H1 (cell line): ENCODE results near the gene MOCS1. TPM values are rescaled to one million over a fixed set of nuclear protein-coding genes. Genes with fewer than 3 reads are reported as not detected.

Experiments
- CTCF ChIA-PET: fragments of 300-600 bp; sonication (Branson Sonifier 250); formaldehyde crosslinking; loops from one replicate; lab custom pipeline; 2021; ENCODE audit not compliant: partially characterized antibody; lab: Charles Lee
- POLR2A ChIA-PET: fragments of 300-600 bp; sonication (Branson Sonifier 250); formaldehyde crosslinking; loops from one replicate; lab custom pipeline; 2021; ENCODE audit warnings: inconsistent platforms; ENCODE audit not compliant: partially characterized antibody; lab: Charles Lee
- DNase-seq, 2 experiments: peaks; one replicate each; pipeline versions ENCODE4 v3.0.0 to v3.0.0-alpha.2; 2010 to 2022; ENCODE audit warnings: low spot score in 2 of 2, low read depth in 1 of 2, mixed read lengths in 1 of 2
- FAIRE-seq: peaks from 2 replicates; lab custom pipeline; 2011; peaks lifted over from hg19 to GRCh38; lab: Jason Lieb, UNC
- H2AFZ ChIP-seq: 2 replicates; pipeline ENCODE4 v1.8.1; 2012; ENCODE audit warnings: low read length, inconsistent platforms
- H2AK5ac ChIP-seq: 2 replicates; pipeline ENCODE4 v1.6.1; 2013; ENCODE audit warnings: low read depth, low read length
- H2BK120ac ChIP-seq: replicated peaks from 2 replicates; pipeline ENCODE3; 2013; ENCODE audit warnings: low read depth, low read length, inconsistent platforms
- H2BK12ac ChIP-seq: 2 replicates; pipeline ENCODE4 v1.6.1; 2013; ENCODE audit warnings: low read depth, low read length
- H2BK15ac ChIP-seq: 2 replicates; pipeline ENCODE4 v1.6.1; 2013; ENCODE audit warnings: low read length
- H2BK20ac ChIP-seq: 2 replicates; pipeline ENCODE4 v1.6.1; 2013; ENCODE audit warnings: low read length
- H2BK5ac ChIP-seq: 2 replicates; pipeline ENCODE4 v1.6.1; 2013; ENCODE audit warnings: low read depth, low read length
- H3K14ac ChIP-seq: 2 replicates; pipeline ENCODE4 v1.6.1; 2013; ENCODE audit warnings: inconsistent platforms; ENCODE audit not compliant: insufficient read length
- H3K18ac ChIP-seq: 2 replicates; pipeline ENCODE4 v1.6.1; 2013; ENCODE audit warnings: low read length; ENCODE audit errors: extremely low read depth
- H3K23ac ChIP-seq: 2 replicates; pipeline ENCODE4 v1.6.1; 2013; ENCODE audit warnings: inconsistent platforms; ENCODE audit not compliant: insufficient read length
- H3K23me2 ChIP-seq: 2 replicates; pipeline ENCODE4 v1.6.1; 2013; ENCODE audit warnings: low read depth, low read length
- H3K27ac ChIP-seq: 2 replicates; pipeline ENCODE4 v1.6.1; 2011; ENCODE audit warnings: low read depth, low read length, inconsistent platforms
- H3K27me3 ChIP-seq, 4 experiments: replicated peaks in 1 of 4; 1 replicate in 1 of 4; 2 replicates in 3 of 4; pipeline versions ENCODE4 v1.6.1 to v1.8.1; 2011 to 2013; ENCODE audit warnings: low read length in 3 of 4, mild to moderate bottlenecking in 3 of 4, inconsistent platforms in 2 of 4, mixed read lengths in 2 of 4, moderate library complexity in 1 of 4; ENCODE audit not compliant: control insufficient read depth in 3 of 4, insufficient read depth in 3 of 4; ENCODE audit errors: extremely low read depth in 1 of 4
- H3K36me3 ChIP-seq, 4 experiments: 2 replicates each; pipeline versions ENCODE4 v1.6.1 to v1.8.1; 2011 to 2013; ENCODE audit warnings: mild to moderate bottlenecking in 4 of 4, low read length in 3 of 4, moderate library complexity in 2 of 4, control low read depth in 1 of 4, inconsistent platforms in 1 of 4; ENCODE audit not compliant: insufficient read depth in 4 of 4, control insufficient read depth in 2 of 4
- H3K4ac ChIP-seq: replicated peaks from 2 replicates; pipeline ENCODE3; 2013; ENCODE audit warnings: low read length, low read depth, mixed read lengths, inconsistent platforms; ENCODE audit not compliant: insufficient read length
- H3K4me1 ChIP-seq, 4 experiments: replicated peaks in 1 of 4; 1 replicate in 1 of 4; 2 replicates in 3 of 4; pipeline versions ENCODE4 v1.6.1 to v1.8.1; 2011 to 2013; ENCODE audit warnings: low read length in 3 of 4, inconsistent platforms in 2 of 4, mixed read lengths in 1 of 4; ENCODE audit not compliant: insufficient read depth in 4 of 4, control insufficient read depth in 3 of 4
- H3K4me2 ChIP-seq, 2 experiments: 2 replicates each; pipeline versions ENCODE4 v1.6.1 to v1.8.1; 2011 to 2013; ENCODE audit warnings: low read depth in 2 of 2, low read length in 2 of 2, control low read depth in 1 of 2, inconsistent platforms in 1 of 2, mild to moderate bottlenecking in 1 of 2; ENCODE audit not compliant: insufficient read depth in 1 of 2
- H3K4me3 ChIP-seq, 4 experiments: fragments of 200-600, 300-600 bp in 1 of 4; sonication (generic), shearing (Covaris generic), sonication (Bioruptor Twin) in 1 of 4; 2 replicates each; pipeline versions ENCODE4 v1.5.1 to v1.8.1; 2011 to 2016; ENCODE audit warnings: low read length in 4 of 4, low read depth in 3 of 4, control low read depth in 2 of 4, inconsistent platforms in 2 of 4, mild to moderate bottlenecking in 2 of 4, mixed read lengths in 1 of 4, moderate library complexity in 1 of 4; ENCODE audit not compliant: insufficient read depth in 2 of 4; ENCODE audit errors: extremely low read depth in 1 of 4
- H3K56ac ChIP-seq: replicated peaks from 2 replicates; pipeline ENCODE3; 2013; ENCODE audit warnings: low read depth, mild to moderate bottlenecking, mixed read lengths, low read length, inconsistent platforms; ENCODE audit not compliant: insufficient read length
- H3K79me1 ChIP-seq: 2 replicates; pipeline ENCODE4 v1.6.1; 2013; ENCODE audit warnings: low read depth, low read length, control low read depth
- H3K79me2 ChIP-seq, 2 experiments: 2 replicates each; pipeline versions ENCODE4 v1.6.1 to v1.8.1; 2012 to 2013; ENCODE audit warnings: low read length in 2 of 2, mild to moderate bottlenecking in 2 of 2, inconsistent platforms in 1 of 2; ENCODE audit not compliant: insufficient read depth in 2 of 2, control insufficient read depth in 1 of 2
- H3K9ac ChIP-seq, 4 experiments: replicated peaks in 1 of 4; 1 replicate in 1 of 4; 2 replicates in 3 of 4; pipeline versions ENCODE4 v1.6.1 to v1.8.1; 2011 to 2013; ENCODE audit warnings: low read depth in 3 of 4, low read length in 3 of 4, control low read depth in 2 of 4, mild to moderate bottlenecking in 2 of 4, moderate library complexity in 2 of 4, inconsistent platforms in 1 of 4; ENCODE audit errors: extremely low read depth in 1 of 4
- H3K9me3 ChIP-seq, 2 experiments: 2 replicates each; pipeline versions ENCODE4 v1.6.1 to v1.8.1; 2012 to 2013; ENCODE audit warnings: mild to moderate bottlenecking in 2 of 2, moderate library complexity in 2 of 2, control low read depth in 1 of 2, inconsistent platforms in 1 of 2, low read depth in 1 of 2, low read length in 1 of 2, mixed read lengths in 1 of 2; ENCODE audit not compliant: insufficient read depth in 2 of 2
- H4K20me1 ChIP-seq, 2 experiments: replicated peaks in 1 of 2; 2 replicates each; pipeline versions ENCODE3 to v1.8.1; 2011 to 2013; ENCODE audit warnings: inconsistent platforms in 2 of 2, low read length in 2 of 2, mild to moderate bottlenecking in 1 of 2; ENCODE audit not compliant: insufficient read depth in 2 of 2, control insufficient read depth in 1 of 2
- H4K5ac ChIP-seq: 2 replicates; pipeline ENCODE4 v1.6.1; 2013; ENCODE audit warnings: low read length, low read depth, mixed read lengths, inconsistent platforms; ENCODE audit not compliant: insufficient read length
- H4K8ac ChIP-seq: 2 replicates; pipeline ENCODE4 v1.8.0; 2013; ENCODE audit warnings: mild to moderate bottlenecking, moderate library complexity, low read length, inconsistent platforms; ENCODE audit not compliant: insufficient read depth; ENCODE audit errors: extremely low read depth
- H4K91ac ChIP-seq: replicated peaks from 2 replicates; pipeline ENCODE3; 2013; ENCODE audit warnings: low read length, mixed read lengths, inconsistent platforms; ENCODE audit not compliant: insufficient read length
- BRCA1 ChIP-seq: IDR thresholded peaks from 2 replicates; pipeline ENCODE4 v1.6.1; 2012; ENCODE audit warnings: low read depth, low read length, improper control_type of control experiment
- CEBPB ChIP-seq: IDR thresholded peaks from 2 replicates; pipeline ENCODE4 v1.6.1; 2012; ENCODE audit warnings: low read depth, low read length
- WGBS, 2 experiments: shearing (Covaris generic) in 1 of 2; methylation state at CpG; one replicate each; pipeline versions ENCODE4 v1.1.6 to v1.1.7; 2013 to 2015; ENCODE audit warnings: low lambda C conversion rate in 2 of 2, mixed read lengths in 2 of 2, inconsistent platforms in 1 of 2, low coverage in 1 of 2, missing lambda C conversion rate in 1 of 2; ENCODE audit not compliant: insufficient replicate concordance in 2 of 2, insufficient coverage in 1 of 2, insufficient read length in 1 of 2; ENCODE audit errors: extremely low coverage in 1 of 2, missing lambda C conversion rate in 1 of 2; 5-methylcytosine and 5-hydroxymethylcytosine counted together
- polyA plus RNA-seq, 7 experiments: library from polyadenylated mRNA; depleted of rRNA in 3 of 7; stranded (reverse) in 5 of 7; unstranded in 2 of 7; fragments of >200 nt in 5 of 7; fragments of 200-250 nt in 2 of 7; gene quantifications; 1 replicate in 5 of 7; 2 replicates in 1 of 7; 4 replicates in 1 of 7; pipeline versions ENCODE4 v1.2.1 to v1.2.3, GENCODE V29; 2011 to 2013; ENCODE audit warnings: missing spikeins in 2 of 7, mixed read lengths in 2 of 7
- total RNA-seq: library from RNA; stranded (reverse); fragmentation: NEBNext Ultra II Directional; extraction: Animal tissue kit (Norgen Biotek cat#: 25700); gene quantifications from 2 replicates; pipeline ENCODE4 v1.2.1, GENCODE V29; 2021

MOCS1 gene
- total and polyA plus RNA-seq, 2 of the 8 experiments (the other 6 are each of a cell fraction or from before 2014, with no cell fraction given): 13.4 to 19.7 TPM

DNA sequence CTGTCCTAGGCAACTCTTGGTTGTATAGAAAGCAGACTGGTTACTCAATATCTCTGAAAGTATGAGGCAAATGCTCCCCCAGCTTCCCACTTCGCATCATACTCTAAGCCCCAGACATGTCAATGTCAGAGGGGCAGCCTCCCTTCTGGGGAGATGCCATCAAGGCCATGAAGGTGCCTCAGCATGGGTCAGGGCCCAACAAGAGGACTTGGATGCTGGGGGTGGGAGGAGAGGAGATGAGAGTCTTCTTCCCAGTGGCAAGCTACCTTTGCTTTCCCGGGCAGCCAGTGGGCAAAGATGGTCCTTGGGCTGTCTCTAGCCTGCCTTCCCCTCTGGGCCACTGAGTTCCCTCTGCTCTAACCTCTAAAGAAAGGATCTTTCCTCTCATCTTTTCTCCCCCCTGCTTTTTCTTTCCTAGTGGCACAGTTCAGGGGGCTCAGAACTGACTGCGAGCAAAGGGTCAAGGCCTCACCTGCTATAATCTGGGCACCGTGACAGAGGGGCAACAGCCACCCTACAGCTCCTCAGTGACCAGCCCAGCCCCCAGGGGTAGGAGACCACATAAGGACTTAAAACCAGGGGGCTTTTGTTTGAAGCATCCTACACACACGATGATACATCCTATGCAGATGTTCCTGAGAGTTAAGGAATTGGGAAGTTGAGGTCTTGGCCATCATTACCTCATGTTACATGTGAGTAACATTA, 26.2 kb downstream of the MOCS1 start:
- Histone ChIP-seq H2BK15ac (no peak overlapping the region), H3K23ac (no peak overlapping the region), H3K18ac (no peak overlapping the region), H3K4me3 (no peak overlapping the region), H3K4me2 (no peak overlapping the region), H2AK5ac (no peak overlapping the region), H3K27me3 (no peaks in the 10 kb centered on the region), H4K8ac (no peak overlapping the region), H2BK20ac (no peak overlapping the region), H3K4me1 (peaks cover 0 to 2% (median 0%) of the 10 kb centered on the region in 4 experiments; a peak in 1 of 7 replicates), H2BK5ac (no peak overlapping the region), H4K91ac (no peak overlapping the region), H3K23me2 (no peaks in the 10 kb centered on the region), H4K20me1 (no peaks in the 10 kb centered on the region), H2AFZ (no peak overlapping the region), H4K5ac (no peak overlapping the region), H3K9me3 (no peaks in the 10 kb centered on the region), H3K79me2 (no peaks in the 10 kb centered on the region), H2BK12ac (no peak overlapping the region), H3K56ac (no peak overlapping the region), H2BK120ac (no peak overlapping the region), H3K14ac (no peak overlapping the region), H3K9ac (no peak overlapping the region), H3K36me3 (peaks cover 0 to 7% (median 4%) of the 10 kb centered on the region in 4 experiments; a peak in 5 of 8 replicates), H3K4ac (no peak overlapping the region), H3K79me1 (no peaks in the 10 kb centered on the region), H3K27ac (no peak overlapping the region)
- 86% methylated on average over 5 of the region's 5 CpGs; no CpG with 5 or more reads in 1 of the 2 experiments for WGBS, 2 experiments
- POLR2A ChIA-PET: no interaction called here
- no peak for FAIRE-seq
- CTCF ChIA-PET: interaction anchor here (1.0 to 4.5 kb wide), 2 partner anchors 14 kb away, joined by 3 to 30 read pairs; no protein-coding TSS in a partner anchor
- TF ChIP-seq BRCA1 (no peak), CEBPB (no peak)
- no peak for DNase-seq
